GM21737 (cell line): ENCODE data around the gene ARHGEF16.

Source experiments
- ATAC-seq: cut with Tn5 transposase; IDR thresholded peaks from one replicate; pipeline ENCODE4 v1.9.1; 2021; ENCODE audit warnings: mild to moderate bottlenecking, moderate library complexity; ENCODE audit not compliant: unreplicated experiment

ARHGEF16 gene

GRCh38 chr1:3498986-3499385 lies 44.5 kb downstream of the ARHGEF16 start:
- ATAC-seq = no peak

DNA sequence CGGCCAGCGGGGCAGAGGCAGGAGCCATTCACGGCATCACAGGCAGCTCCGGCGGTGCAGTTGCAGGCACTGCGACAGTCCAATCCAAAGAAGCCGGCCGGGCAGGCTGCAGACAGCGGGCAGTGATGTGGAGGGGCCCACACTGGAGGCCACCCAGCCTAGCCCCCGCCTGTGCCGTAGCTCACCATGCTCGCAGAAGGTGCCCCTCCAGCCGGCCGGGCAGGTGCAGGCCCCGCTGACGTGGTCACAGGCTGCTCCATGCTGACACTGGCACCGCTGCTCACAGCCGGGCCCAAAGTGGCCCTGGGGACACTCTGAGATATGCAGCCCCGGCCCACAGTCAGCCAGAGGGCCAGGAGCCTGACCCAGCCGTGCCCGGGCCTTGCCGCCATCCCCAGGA lies 45.1 kb downstream of the ARHGEF16 start:
- no peak for ATAC-seq

- no peak for ATAC-seq
Measured at GRCh38 chr1:3500265-3500835, 45.9 kb downstream of the ARHGEF16 start.

DNA sequence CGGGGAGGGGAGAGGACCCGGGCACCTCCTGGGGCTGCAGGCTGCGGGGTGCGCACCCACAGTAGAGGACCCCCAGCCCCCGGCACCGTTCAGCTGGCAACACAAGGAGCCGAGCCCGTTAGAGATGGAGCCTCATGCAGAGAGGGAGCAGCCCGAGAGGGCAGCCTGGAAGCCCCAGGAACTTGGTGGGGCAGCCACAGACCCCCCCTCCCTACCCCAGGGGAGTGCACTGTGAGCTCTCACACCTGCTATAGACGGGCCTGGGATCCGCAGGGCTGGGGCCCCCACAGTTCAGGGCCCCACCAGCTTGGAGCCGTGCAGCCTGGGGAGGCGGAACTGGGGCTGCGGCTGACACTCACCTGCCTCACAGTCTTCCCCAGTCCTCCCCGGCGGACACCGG lies 47.0 kb downstream of the ARHGEF16 start:
- ATAC-seq = no peak

DNA sequence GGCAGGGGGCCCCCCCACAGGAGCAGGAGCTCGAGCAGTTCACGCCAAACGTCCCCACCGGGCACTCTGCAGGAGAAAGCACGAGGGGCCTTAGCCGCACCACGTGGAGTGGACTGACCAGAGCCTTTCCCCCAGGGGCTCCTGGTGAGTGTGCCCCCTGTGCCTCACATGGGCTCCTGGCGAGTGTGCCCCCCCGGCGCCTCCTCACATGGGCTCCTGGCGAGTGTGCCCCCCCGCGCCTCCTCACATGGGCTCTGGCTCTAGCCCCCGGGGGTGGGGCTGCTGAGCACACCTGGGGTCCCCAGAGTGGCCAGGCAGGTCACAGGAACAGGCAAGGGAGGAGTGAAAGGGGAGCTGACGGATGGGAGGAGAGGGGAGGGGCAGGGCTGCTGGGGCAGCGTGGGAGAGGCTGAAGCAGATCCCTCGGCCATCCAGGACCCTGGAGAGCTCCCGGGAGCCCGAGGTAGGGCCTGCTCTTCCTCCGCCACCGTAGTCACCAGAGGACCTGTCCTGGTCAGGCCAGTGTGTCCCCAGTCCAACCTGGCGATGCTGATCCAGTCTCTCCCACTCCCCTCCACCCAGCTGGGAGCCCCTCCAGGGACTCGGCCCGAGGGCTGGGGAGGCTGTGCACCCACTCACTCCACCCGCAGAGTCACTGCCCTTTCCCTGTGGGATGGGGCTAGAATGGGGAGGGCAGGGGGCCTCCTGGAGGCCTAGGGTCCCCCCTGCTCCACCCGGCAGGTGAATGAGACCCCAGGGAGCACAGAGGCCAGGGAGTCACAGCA lies 47.6 kb downstream of the ARHGEF16 start:
- no peak for ATAC-seq

DNA sequence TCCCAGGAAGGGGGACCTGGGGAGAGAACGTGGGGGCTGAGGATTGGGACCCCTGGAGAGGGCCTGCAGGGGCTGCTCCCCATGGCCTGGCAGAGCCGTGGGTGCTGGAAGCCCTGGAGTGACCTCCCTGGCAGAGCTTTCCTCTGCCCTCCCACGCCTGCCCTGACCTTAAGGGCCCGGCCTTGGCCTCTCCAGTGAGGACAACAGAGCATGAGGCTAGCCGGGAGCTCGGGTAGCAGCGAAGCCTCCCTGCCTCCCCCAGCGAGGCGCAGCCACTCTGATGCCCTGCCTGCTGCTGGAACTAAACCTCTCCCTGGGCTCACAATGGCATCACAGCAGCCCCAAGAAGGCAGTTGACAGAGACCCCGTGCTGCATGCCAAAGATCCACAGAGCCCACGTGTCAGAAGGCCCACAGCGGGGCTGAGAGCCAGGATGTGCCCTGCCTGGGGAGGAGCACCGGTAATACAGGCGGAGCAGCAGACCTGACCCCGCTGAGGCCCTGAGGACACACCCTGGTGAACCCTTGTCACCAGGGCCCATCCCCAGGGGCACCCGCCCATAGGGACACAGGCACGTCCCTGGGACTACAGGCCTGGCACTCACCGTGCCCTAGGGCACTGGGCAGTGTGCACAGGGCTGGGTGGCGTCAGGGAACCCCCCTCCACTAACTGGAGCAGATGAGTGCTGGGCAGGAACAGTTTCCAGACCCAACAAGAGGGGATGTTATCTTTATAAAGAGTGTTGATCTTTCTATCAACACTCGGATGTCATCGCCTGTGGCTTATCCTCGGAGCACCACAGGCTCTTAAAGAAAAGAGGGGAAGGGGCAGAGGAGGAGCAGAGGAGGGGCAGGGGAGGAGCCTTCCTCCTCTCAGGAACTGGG lies 48.4 kb downstream of the ARHGEF16 start:
- no peak for ATAC-seq

- no peak for ATAC-seq
Measured at GRCh38 chr1:3503525-3503886, 49.0 kb downstream of the ARHGEF16 start.

GRCh38 chr1:3504151-3504821 lies 49.8 kb downstream of the ARHGEF16 start:
- no peak for ATAC-seq

DNA sequence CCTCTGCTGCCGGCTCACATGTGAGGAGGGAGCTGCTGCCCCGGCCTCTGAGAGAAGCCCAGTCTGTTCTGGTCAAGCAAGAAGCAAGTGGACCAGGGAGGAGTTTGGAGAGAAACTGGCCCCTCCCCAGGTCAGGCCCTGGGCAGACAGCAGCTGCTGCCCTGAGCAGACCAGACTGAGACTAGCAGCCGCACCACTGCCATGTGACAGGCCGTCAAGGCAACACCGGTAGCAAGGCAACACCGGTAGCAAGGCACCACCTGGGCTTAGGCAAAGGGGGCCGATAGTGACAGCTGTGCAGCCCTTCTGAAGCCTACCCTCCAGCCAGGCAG lies 50.3 kb downstream of the ARHGEF16 start:
- no peak for ATAC-seq

DNA sequence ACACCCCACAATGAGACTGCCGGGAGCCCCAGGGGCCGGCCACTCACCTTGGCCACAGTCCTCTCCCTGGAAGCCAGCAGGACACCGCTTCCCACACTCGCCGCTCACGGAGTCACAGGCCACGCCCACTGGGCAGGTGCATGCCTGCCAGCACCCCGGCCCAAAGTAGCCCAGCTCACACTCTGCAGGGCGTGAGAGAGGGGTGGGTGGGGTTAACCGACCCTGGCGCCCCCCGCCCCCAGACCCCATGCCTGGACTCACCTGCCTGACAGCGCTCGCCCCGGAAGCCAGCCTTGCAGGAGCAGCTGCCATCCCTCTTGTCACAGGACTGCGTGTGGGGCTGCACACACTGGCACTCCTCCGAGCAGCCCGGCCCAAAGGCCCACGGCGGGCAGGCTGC lies 50.7 kb downstream of the ARHGEF16 start:
- ATAC-seq = no peak

GRCh38 chr1:3506041-3506440 lies 51.6 kb downstream of the ARHGEF16 start:
- ATAC-seq = no peak

- ATAC-seq = no peak
Measured at GRCh38 chr1:3506943-3507342, 52.5 kb downstream of the ARHGEF16 start.

DNA sequence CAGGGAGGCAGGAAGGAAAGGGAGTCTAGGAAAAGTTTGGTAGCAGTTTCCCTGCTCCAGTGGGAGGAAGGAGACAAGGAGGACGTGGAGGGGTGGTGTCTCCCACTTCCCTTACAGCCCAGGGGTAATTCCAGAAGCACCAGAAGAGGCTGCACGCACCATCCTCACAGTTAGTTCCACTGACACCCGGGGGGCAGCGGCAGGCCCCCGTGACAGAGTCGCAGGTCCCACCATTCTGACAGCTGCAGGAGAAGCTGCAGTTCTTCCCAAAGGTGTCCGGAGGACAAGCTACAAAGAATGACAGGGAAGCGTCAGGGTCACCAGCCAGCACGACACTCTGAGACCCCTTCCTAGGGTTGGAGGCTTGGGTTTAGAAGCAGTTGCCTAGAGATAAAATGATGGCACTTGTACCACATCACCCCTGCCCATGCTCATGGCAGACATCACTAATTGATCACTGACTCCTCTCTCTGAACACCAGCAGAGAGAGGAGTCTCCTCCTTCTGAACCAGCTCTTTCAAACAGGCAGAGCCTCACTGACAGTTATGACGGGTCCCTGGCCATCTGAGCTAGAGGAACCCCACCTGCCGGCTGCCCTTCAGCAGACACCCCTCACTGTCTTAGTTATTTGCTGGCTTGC lies 53.3 kb downstream of the ARHGEF16 start:
- ATAC-seq = no peak

- no peak for ATAC-seq
Measured at GRCh38 chr1:3508757-3509415, 54.4 kb downstream of the ARHGEF16 start.

DNA sequence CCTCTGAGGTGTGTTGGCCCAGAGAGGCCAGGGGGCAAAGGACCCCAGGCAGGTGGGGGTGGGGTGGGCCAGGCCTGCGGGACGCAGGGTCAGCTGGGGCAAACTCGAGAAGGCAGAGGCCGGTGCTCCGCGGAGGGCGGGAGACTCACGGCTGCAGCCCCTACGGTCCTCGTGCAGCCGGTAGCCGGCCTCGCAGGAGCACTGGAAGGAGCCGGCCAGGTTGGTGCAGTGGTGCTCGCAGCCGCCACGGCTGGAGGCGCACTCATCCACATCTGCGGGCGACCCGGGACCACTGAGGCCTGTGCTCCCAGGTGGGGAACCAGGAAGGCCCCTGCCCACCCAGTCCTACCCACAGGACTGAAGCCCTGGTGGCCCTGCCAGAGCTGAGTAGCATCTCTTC lies 55.3 kb downstream of the ARHGEF16 start:
- no peak for ATAC-seq

GRCh38 chr1:3510136-3510955 lies 55.9 kb downstream of the ARHGEF16 start:
- no peak for ATAC-seq

- no peak for ATAC-seq
Measured at GRCh38 chr1:3510956-3511250, 56.4 kb downstream of the ARHGEF16 start.

DNA sequence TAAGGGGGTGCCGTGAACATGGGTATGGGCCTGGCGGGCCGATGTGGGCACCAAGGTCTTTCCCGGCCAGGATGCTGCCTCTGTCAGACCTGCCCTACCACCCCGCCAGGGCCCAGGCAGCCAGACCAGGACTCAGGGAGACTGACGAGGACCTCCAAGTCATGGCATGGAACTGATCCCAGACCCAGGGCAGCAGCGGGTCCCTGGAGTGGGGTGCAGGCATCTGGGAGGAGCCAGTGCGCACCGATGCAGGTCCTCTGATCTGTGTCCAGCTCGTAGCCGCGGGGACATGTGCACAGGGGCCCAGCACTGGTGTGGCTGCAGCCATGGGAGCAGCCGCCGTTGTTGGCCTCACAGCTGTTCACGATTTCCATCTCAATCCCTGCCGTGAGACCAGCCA lies 56.8 kb downstream of the ARHGEF16 start:
- no peak for ATAC-seq

GRCh38 chr1:3511856-3512255 lies 57.4 kb downstream of the ARHGEF16 start:
- ATAC-seq = no peak

- ATAC-seq = no peak
Measured at GRCh38 chr1:3514404-3514803, 59.9 kb downstream of the ARHGEF16 start.
